ENCODE results near the gene CAPN15. TPM values are rescaled to one million over a fixed set of nuclear protein-coding genes. Genes with fewer than 3 reads are reported as not detected.

Gene CAPN15
- total RNA-seq, 4 donors from 2014 or later = 24.9 to 44.7 (median 43.3) TPM

- intact Hi-C loops (cut with DNase I) = no loop called here
- peak overlapping the region; percentile 83 to 94 (median 88) for H3K4me3 ChIP-seq
- peak overlapping the region; percentile 81 to 98 (median 92) for H3K27ac ChIP-seq (replicated peaks in 1 of 4)
- no peak for DNase-seq (ENCODE audit: extremely low spot score)
- TF ChIP-seq EP300 (IDR thresholded peaks at IDR 0.05) = no peak
- TF ChIP-seq POLR2A (IDR thresholded peaks at IDR 0.05; ENCODE audit: low read depth) = no peak
- TF ChIP-seq POLR2AphosphoS5 (IDR thresholded peaks at IDR 0.05) = no peak
- H3K9me3 ChIP-seq = no peaks in the 10 kb centered on the region
- H3K36me3 ChIP-seq = peaks cover 0 to 22% (median 8%) of the 10 kb centered on the region in 4 donors
- H3K4me1 ChIP-seq = peaks cover 32 to 75% (median 58%) of the 10 kb centered on the region in 4 donors
- 54% methylated on average over 10 of the region's 10 CpGs for WGBS
- peaks cover 0 to 4% (median 0%) of the 10 kb centered on the region in 4 donors for H3K27me3 ChIP-seq
These were observed 63.3 kb downstream of the CAPN15 start for GRCh38 chr16:590815-591200.

- H3K27ac ChIP-seq (replicated peaks in 1 of 4) = no peak overlapping the region
- 78% methylated on average over 8 of the region's 8 CpGs for WGBS
- no peak for DNase-seq (ENCODE audit: extremely low spot score)
- no peaks in the 10 kb centered on the region for H3K9me3 ChIP-seq
- peaks cover 30 to 72% (median 56%) of the 10 kb centered on the region in 4 donors for H3K4me1 ChIP-seq
- peak overlapping the region in 3 of 4 donors; percentile 83 to 94 (median 87) for H3K4me3 ChIP-seq
- intact Hi-C loops (cut with DNase I) = no loop called here
- no peak for TF ChIP-seq EP300 (IDR thresholded peaks at IDR 0.05)
- no peak for TF ChIP-seq POLR2A (IDR thresholded peaks at IDR 0.05; ENCODE audit: low read depth)
- TF ChIP-seq CTCF (IDR thresholded peaks at IDR 0.05) = no peak
- no peak for TF ChIP-seq POLR2AphosphoS5 (IDR thresholded peaks at IDR 0.05)
- peaks cover 0 to 2% (median 0%) of the 10 kb centered on the region in 4 donors for H3K27me3 ChIP-seq
- peaks cover 0 to 23% (median 9%) of the 10 kb centered on the region in 4 donors for H3K36me3 ChIP-seq
These were observed 63.7 kb downstream of the CAPN15 start for GRCh38 chr16:591231-591630.

- peaks cover 0 to 30% (median 14%) of the 10 kb centered on the region in 4 donors for H3K36me3 ChIP-seq
- H3K9me3 ChIP-seq = no peaks in the 10 kb centered on the region
- no peak overlapping the region for H3K4me3 ChIP-seq
- TF ChIP-seq POLR2A (IDR thresholded peaks at IDR 0.05; ENCODE audit: low read depth) (no peak), CTCF (IDR thresholded peaks at IDR 0.05) (no peak), EP300 (IDR thresholded peaks at IDR 0.05) (no peak), POLR2AphosphoS5 (IDR thresholded peaks at IDR 0.05) (no peak)
- no peaks in the 10 kb centered on the region for H3K27me3 ChIP-seq
- intact Hi-C loops (cut with DNase I) = no loop called here
- WGBS = 87% methylated on average over 11 of the region's 15 CpGs
- DNase-seq (ENCODE audit: extremely low spot score) = no peak
- H3K27ac ChIP-seq (replicated peaks in 1 of 4) = no peak overlapping the region
- peaks cover 25 to 64% (median 48%) of the 10 kb centered on the region in 4 donors for H3K4me1 ChIP-seq
These were observed 64.5 kb downstream of the CAPN15 start for GRCh38 chr16:591892-592517.

GRCh38 chr16:592518-593306, 65.2 kb downstream of the CAPN15 start:
- no peak for DNase-seq (ENCODE audit: extremely low spot score)
- Histone ChIP-seq H3K4me3 (no peak overlapping the region), H3K27ac (replicated peaks in 1 of 4) (peak overlapping the region in 1 of 4 donors; percentile 8), H3K27me3 (no peaks in the 10 kb centered on the region), H3K9me3 (no peaks in the 10 kb centered on the region), H3K36me3 (peaks cover 0 to 30% (median 14%) of the 10 kb centered on the region in 4 donors), H3K4me1 (peaks cover 19 to 57% (median 41%) of the 10 kb centered on the region in 4 donors)
- TF ChIP-seq POLR2AphosphoS5 (IDR thresholded peaks at IDR 0.05) (peak in 1 of 2 donors; percentile 14), EP300 (IDR thresholded peaks at IDR 0.05) (no peak), CTCF (IDR thresholded peaks at IDR 0.05) (no peak), POLR2A (IDR thresholded peaks at IDR 0.05; ENCODE audit: low read depth) (no peak)
- intact Hi-C loops (cut with DNase I) = no loop called here
- 79% methylated on average over 24 of the region's 24 CpGs for WGBS

- no peak overlapping the region for H3K4me3 ChIP-seq
- no peaks in the 10 kb centered on the region for H3K27me3 ChIP-seq
- intact Hi-C loops (cut with DNase I) = no loop called here
- no peaks in the 10 kb centered on the region for H3K9me3 ChIP-seq
- no peak for TF ChIP-seq POLR2A (IDR thresholded peaks at IDR 0.05; ENCODE audit: low read depth)
- TF ChIP-seq EP300 (IDR thresholded peaks at IDR 0.05) = no peak
- no peak for TF ChIP-seq CTCF (IDR thresholded peaks at IDR 0.05)
- TF ChIP-seq POLR2AphosphoS5 (IDR thresholded peaks at IDR 0.05) = no peak
- H3K36me3 ChIP-seq = peaks cover 0 to 30% (median 14%) of the 10 kb centered on the region in 4 donors
- peaks cover 12 to 50% (median 34%) of the 10 kb centered on the region in 4 donors for H3K4me1 ChIP-seq
- no peak for DNase-seq (ENCODE audit: extremely low spot score)
- H3K27ac ChIP-seq (replicated peaks in 1 of 4) = no peak overlapping the region
- 92% methylated on average over 9 of the region's 9 CpGs for WGBS
These were observed 65.9 kb downstream of the CAPN15 start for GRCh38 chr16:593406-593805.

All from esophagus muscularis mucosa (tissue), 4 donors.